ENCODE measurements around the gene ARHGEF1. TPM values are rescaled to one million over a fixed set of nuclear protein-coding genes. Genes with fewer than 3 reads are reported as not detected.

ARHGEF1 gene
- total RNA-seq, 1 donor from 2014 or later, result 78.8 TPM

DNA sequence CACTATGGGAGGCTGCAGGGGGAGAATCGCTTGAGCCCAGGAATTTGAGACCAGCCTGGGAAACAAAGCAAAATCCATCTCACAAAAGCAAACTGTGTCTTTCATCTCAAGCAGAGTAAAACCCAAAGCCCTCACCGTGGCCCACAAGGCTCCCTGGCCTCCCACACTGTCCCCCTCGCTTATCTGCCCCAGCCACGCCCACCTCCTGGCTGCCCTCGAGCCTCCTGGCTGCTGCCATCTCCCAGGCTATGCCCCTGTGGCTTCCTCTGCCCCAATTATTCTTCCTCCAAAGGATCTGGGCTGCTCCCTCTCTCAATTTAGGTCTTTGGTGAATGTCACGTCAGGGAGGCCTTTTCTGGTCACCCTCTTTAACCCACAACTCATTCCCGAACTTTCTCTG, 72.5 kb downstream of the ARHGEF1 start:
- DNase-seq (ENCODE audit: low spot score in 2 of 2, unreplicated experiment in 2 of 2), result no peak
- H3K4me1 Mint-ChIP-seq, result peaks cover 16% of the 10 kb centered on the region
- peaks cover 2% of the 10 kb centered on the region for H3K36me3 Mint-ChIP-seq
- no peaks in the 10 kb centered on the region for H3K9me3 Mint-ChIP-seq
- H3K27me3 Mint-ChIP-seq (ENCODE audit: low read depth), result peaks cover 4% of the 10 kb centered on the region
- no peak overlapping the region for H3K27ac Mint-ChIP-seq
- TF ChIP-seq, protein P1, sequence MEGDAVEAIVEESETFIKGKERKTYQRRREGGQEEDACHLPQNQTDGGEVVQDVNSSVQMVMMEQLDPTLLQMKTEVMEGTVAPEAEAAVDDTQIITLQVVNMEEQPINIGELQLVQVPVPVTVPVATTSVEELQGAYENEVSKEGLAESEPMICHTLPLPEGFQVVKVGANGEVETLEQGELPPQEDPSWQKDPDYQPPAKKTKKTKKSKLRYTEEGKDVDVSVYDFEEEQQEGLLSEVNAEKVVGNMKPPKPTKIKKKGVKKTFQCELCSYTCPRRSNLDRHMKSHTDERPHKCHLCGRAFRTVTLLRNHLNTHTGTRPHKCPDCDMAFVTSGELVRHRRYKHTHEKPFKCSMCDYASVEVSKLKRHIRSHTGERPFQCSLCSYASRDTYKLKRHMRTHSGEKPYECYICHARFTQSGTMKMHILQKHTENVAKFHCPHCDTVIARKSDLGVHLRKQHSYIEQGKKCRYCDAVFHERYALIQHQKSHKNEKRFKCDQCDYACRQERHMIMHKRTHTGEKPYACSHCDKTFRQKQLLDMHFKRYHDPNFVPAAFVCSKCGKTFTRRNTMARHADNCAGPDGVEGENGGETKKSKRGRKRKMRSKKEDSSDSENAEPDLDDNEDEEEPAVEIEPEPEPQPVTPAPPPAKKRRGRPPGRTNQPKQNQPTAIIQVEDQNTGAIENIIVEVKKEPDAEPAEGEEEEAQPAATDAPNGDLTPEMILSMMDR (IDR thresholded peaks at IDR 0.05; ENCODE audit: unreplicated experiment), result no peak
- H3K4me3 Mint-ChIP-seq, result no peak overlapping the region

DNA sequence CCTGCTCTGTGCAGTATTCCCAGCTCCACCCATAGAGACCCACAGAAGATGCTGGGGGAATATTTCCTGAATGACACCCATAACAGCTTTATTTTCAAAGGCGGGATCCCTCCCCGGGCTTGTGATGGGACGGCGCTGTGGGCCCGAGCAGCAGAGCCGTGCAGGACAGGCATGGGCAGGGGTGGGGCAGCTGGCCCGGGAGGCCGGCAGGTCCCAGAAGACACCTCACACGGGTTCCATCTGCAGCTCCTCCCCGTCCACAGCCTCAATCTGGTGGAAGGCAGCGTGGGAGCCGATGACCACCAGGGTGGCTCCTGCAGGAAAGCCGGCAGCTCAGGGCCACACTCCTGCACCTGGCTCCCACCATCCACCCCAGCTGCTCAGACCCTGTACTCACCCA, 73.6 kb downstream of the ARHGEF1 start:
- peaks cover 2% of the 10 kb centered on the region for H3K27me3 Mint-ChIP-seq (ENCODE audit: low read depth)
- no peaks in the 10 kb centered on the region for H3K9me3 Mint-ChIP-seq
- TF ChIP-seq, protein P1 (IDR thresholded peaks at IDR 0.05; ENCODE audit: unreplicated experiment), result no peak
- H3K4me1 Mint-ChIP-seq, result peaks cover 17% of the 10 kb centered on the region
- no peak overlapping the region for H3K4me3 Mint-ChIP-seq
- no peak for DNase-seq (ENCODE audit: low spot score in 2 of 2, unreplicated experiment in 2 of 2)
- peaks cover 2% of the 10 kb centered on the region for H3K36me3 Mint-ChIP-seq
- no peak overlapping the region for H3K27ac Mint-ChIP-seq

Small RNAs within 50 kb of the gene (microRNA-seq; reads per million reads assigned to microRNA genes)
- not detected for gene MIR6797

Other genes with a start within 250 kb of the ARHGEF1 start
- not detected in 3 replicates for gene CEACAM7, start 194.9 kb upstream of the ARHGEF1 start, total RNA-seq
- gene CEACAM5, start 174.6 kb upstream of the ARHGEF1 start, total RNA-seq, result not detected in 3 replicates
- not detected in 3 replicates for gene CEACAM6, start 127.7 kb upstream of the ARHGEF1 start, total RNA-seq
- not detected in 3 replicates for gene CEACAM3, start 86.6 kb upstream of the ARHGEF1 start, total RNA-seq
- gene LYPD4, start 38.5 kb upstream of the ARHGEF1 start, total RNA-seq, result not detected in 3 replicates
- not detected in 3 replicates for gene DMRTC2, start 38.1 kb upstream of the ARHGEF1 start, total RNA-seq
- gene RPS19, start 22.9 kb upstream of the ARHGEF1 start, total RNA-seq, result 2,197 to 2,288 TPM (median 2,263 TPM) in 3 replicates
- gene CD79A, start 5.9 kb upstream of the ARHGEF1 start, total RNA-seq, result 0.43 to 0.62 TPM (median 0.58 TPM) in 3 replicates
- gene ERFL, start 45.3 kb downstream of the ARHGEF1 start, total RNA-seq, result 0.49 to 0.67 TPM (median 0.59 TPM) in 3 replicates
- 99.7 to 104 TPM (median 102 TPM) in 3 replicates for gene RABAC1, start 76.1 kb downstream of the ARHGEF1 start, total RNA-seq
- gene ATP1A3, start 111.0 kb downstream of the ARHGEF1 start, total RNA-seq, result 0.45 TPM in 1 of 3 replicates, not detected in the others
- gene GRIK5, start 187.0 kb downstream of the ARHGEF1 start, total RNA-seq, result 38.3 to 39.9 TPM (median 39.2 TPM) in 3 replicates
- 20.8 to 21.9 TPM (median 21.3 TPM) in 3 replicates for gene ZNF574, start 193.0 kb downstream of the ARHGEF1 start, total RNA-seq
- gene POU2F2, start 249.3 kb downstream of the ARHGEF1 start, total RNA-seq, result 0.65 to 0.93 TPM (median 0.66 TPM) in 3 replicates

All from mesothelial cell of epicardium (in vitro differentiated cells).